Adipocyte (in vitro differentiated cells): Measurements from ENCODE around the gene SLC4A4.

ENCODE experiments used
- DNase-seq: peaks from one replicate; pipeline ENCODE4 v3.0.0-alpha.2; 2015; ENCODE audit warnings: low read depth
- H3K27me3 ChIP-seq: replicated peaks from 2 replicates; pipeline ENCODE4 v1.7.0; 2013; ENCODE audit warnings: mild to moderate bottlenecking, low read length, moderate library complexity; ENCODE audit not compliant: control insufficient read depth, insufficient read depth
- H3K36me3 ChIP-seq: 2 replicates; pipeline ENCODE4 v1.7.0; 2013; ENCODE audit warnings: low read length, mild to moderate bottlenecking, moderate library complexity; ENCODE audit not compliant: control insufficient read depth, insufficient read depth, severe bottlenecking
- H3K4me1 ChIP-seq: 2 replicates; pipeline ENCODE4 v1.7.0; 2013; ENCODE audit warnings: mild to moderate bottlenecking, low read length, moderate library complexity; ENCODE audit not compliant: control insufficient read depth, insufficient read depth
- H3K4me3 ChIP-seq: 2 replicates; pipeline ENCODE4 v1.7.0; 2013; ENCODE audit warnings: mild to moderate bottlenecking, low read length, moderate library complexity
- H3K9ac ChIP-seq: 2 replicates; pipeline ENCODE4 v1.7.0; 2013; ENCODE audit warnings: mild to moderate bottlenecking, low read length, moderate library complexity
- H3K9me3 ChIP-seq: 2 replicates; pipeline ENCODE4 v1.7.0; 2013; ENCODE audit warnings: mild to moderate bottlenecking, low read length, moderate library complexity; ENCODE audit not compliant: control insufficient read depth

SLC4A4 gene

DNA sequence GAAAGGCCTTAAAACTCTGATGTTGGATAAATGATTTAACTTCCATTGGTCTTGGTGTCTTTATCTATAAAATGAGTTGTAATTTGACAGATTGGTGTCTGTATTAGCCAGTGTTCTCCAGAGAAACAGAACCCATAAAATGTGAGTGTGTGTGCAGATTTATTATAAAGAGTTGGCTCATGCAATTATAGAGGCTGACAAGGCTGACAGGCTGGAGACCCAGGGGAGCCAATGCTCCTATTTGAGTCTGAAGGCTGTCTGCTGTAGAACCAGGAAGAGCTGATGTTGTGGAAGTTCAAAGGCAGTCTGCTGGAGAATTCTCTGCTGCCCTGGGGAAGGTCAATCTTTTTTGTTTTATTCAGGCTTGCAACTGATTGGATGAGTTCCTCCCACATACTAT lies 131.7 kb downstream of the SLC4A4 start:
- Histone ChIP-seq H3K4me1 (peaks cover 15% of the 10 kb centered on the region), H3K9ac (no peak overlapping the region), H3K9me3 (no peaks in the 10 kb centered on the region), H3K4me3 (no peak overlapping the region), H3K36me3 (no peaks in the 10 kb centered on the region), H3K27me3 (no peaks in the 10 kb centered on the region)
- no peak for DNase-seq

DNA sequence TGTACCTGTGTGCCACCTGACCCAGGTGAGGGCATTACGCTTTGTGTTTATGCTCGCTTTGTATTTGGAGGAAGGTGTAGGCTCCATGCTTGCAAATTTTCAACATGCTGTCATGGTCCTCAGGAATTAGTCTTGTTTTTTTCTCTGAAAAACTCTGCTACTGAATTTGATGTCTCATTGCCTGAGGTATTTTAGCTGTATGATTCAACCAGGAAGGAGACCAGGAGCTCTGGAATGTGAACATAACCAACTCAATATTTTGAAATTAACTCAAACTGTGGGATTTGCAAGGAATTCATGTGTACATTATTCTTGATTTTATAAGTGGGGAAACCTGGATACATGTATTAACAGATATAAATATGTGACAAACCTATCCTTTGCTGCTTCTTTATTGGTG lies 134.1 kb downstream of the SLC4A4 start:
- Histone ChIP-seq H3K4me1 (peaks cover 15% of the 10 kb centered on the region), H3K9me3 (no peaks in the 10 kb centered on the region), H3K4me3 (peak overlapping the region; percentile 24), H3K9ac (no peak overlapping the region), H3K27me3 (no peaks in the 10 kb centered on the region), H3K36me3 (no peaks in the 10 kb centered on the region)
- DNase-seq: peak; percentile 76

GRCh38 chr4:71473541-71474240 lies 134.9 kb downstream of the SLC4A4 start:
- Histone ChIP-seq H3K27me3 (no peaks in the 10 kb centered on the region), H3K4me1 (peaks cover 15% of the 10 kb centered on the region), H3K36me3 (no peaks in the 10 kb centered on the region), H3K4me3 (peak overlapping the region; percentile 24), H3K9ac (no peak overlapping the region), H3K9me3 (no peaks in the 10 kb centered on the region)
- peak; percentile 54 for DNase-seq

DNA sequence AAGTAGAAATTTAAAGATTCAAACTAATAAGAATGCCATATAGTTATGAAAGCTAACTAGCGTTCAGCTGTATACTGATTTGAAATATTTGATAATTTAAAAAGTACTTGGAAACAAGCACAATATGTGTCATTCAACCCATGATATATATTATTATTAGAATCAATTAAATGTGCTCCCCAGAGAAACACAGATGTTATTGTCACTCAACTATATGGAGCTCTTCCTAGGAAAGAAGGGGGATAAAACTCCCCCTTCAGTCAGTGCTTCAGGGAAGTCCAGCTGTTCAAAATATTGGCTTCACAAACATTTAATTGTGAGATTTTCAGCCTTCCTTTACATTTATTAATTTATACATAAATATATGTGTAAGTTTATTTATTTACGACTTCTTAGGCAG lies 135.9 kb downstream of the SLC4A4 start:
- H3K4me1 ChIP-seq: peaks cover 15% of the 10 kb centered on the region
- no peak overlapping the region for H3K9ac ChIP-seq
- H3K4me3 ChIP-seq: no peak overlapping the region
- no peaks in the 10 kb centered on the region for H3K27me3 ChIP-seq
- H3K9me3 ChIP-seq: no peaks in the 10 kb centered on the region
- DNase-seq: no peak
- no peaks in the 10 kb centered on the region for H3K36me3 ChIP-seq

- Histone ChIP-seq H3K4me1 (peaks cover 15% of the 10 kb centered on the region), H3K9me3 (no peaks in the 10 kb centered on the region), H3K9ac (no peak overlapping the region), H3K36me3 (no peaks in the 10 kb centered on the region), H3K4me3 (no peak overlapping the region), H3K27me3 (no peaks in the 10 kb centered on the region)
- DNase-seq: no peak
Observed at GRCh38 chr4:71476240-71476639, 137.4 kb downstream of the SLC4A4 start.

DNA sequence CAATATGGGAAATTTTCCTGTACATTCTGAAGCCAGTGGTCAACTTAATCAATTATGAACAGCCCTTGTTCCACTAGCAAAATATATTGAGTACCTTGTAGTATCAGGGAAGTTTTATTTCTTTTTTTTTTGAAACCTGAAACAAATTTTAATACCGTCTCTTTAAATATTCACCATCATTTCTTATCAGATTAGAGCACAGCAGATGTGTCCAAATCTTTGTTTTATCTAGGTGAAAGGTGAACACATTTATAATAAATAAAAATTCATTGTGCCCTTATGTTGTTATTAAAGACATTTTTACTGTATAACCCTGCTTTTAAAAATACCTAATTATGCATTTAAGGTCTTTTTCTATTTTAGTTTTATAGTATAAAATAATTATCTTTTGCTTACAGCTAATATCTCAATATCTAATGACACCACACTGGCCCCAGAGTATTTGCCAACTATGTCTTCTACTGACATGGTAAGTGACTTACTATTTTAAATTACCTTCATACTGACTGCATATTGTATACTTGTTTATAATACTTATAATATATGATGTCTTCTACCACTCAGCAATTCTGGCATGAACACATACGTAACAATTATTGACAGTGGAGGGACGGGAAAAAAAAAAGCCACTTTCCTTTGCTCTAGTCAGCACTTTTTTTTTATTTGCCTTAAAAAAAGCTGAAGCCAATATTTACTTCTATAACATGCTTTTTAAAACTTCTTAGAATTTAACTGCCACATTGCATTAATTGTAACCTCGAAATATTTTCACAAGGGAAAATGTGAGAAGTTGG lies 147.9 kb downstream of the SLC4A4 start:
- peak overlapping the region; percentile 57 for H3K9ac ChIP-seq
- H3K4me3 ChIP-seq: peak overlapping the region; percentile 68
- peaks cover 8% of the 10 kb centered on the region for H3K4me1 ChIP-seq
- no peaks in the 10 kb centered on the region for H3K36me3 ChIP-seq
- no peak for DNase-seq
- H3K9me3 ChIP-seq: no peaks in the 10 kb centered on the region
- H3K27me3 ChIP-seq: no peaks in the 10 kb centered on the region

DNA sequence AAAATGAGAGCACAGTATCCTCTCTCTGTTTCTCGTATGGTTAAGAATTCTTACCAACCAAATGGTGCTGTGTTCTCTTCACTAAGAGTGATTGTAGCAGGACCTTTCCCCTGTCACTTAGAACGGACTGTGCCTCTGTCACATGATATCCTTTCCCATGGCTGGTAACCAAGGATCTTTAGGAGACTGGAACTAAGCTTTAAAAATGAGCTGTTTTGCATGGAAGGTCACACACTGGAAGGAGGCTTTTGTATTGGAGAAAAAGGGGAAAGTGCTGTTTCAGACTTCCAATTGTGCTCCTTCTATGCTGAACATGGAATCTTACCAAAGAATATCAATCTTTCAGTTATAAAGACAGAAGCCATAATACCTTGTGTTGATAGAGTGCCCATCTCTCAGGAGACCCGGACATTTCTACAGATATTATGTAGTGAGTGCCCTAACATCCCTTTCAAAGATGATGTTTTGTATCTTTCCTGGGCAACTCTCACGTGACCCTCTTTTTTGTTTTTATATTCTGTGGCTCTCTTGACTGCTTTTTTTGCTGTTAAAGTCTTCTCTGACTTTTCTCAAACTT lies 148.6 kb downstream of the SLC4A4 start:
- DNase-seq: no peak
- peaks cover 8% of the 10 kb centered on the region for H3K4me1 ChIP-seq
- no peaks in the 10 kb centered on the region for H3K9me3 ChIP-seq
- H3K4me3 ChIP-seq: peak overlapping the region; percentile 68
- no peaks in the 10 kb centered on the region for H3K36me3 ChIP-seq
- H3K9ac ChIP-seq: peak overlapping the region; percentile 57
- no peaks in the 10 kb centered on the region for H3K27me3 ChIP-seq

DNA sequence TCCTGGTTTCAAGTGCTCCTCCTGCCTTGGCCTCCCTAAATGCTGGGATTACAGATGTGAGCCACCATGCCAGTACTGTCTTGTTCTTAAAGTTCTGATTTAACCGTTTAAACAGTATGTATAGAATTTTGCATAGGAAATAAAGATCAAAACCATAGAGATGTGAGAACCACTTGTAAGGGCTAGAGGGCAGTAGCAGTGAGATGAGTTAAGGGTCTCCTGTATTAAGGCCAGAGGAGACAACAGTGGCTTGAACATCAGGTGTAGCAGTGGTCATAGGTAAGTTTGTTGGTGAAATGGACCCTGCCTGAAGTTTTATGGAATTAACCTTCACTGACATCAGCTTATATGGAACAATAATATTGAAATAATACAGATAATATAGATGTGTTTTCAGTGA lies 155.7 kb downstream of the SLC4A4 start:
- Histone ChIP-seq H3K4me3 (no peak overlapping the region), H3K9ac (no peak overlapping the region), H3K9me3 (no peaks in the 10 kb centered on the region), H3K27me3 (no peaks in the 10 kb centered on the region), H3K36me3 (no peaks in the 10 kb centered on the region), H3K4me1 (no peaks in the 10 kb centered on the region)
- DNase-seq: no peak

GRCh38 chr4:71495454-71495853 lies 156.6 kb downstream of the SLC4A4 start:
- no peaks in the 10 kb centered on the region for H3K4me1 ChIP-seq
- no peak for DNase-seq

GRCh38 chr4:71497078-71497477 lies 158.3 kb downstream of the SLC4A4 start:
- Histone ChIP-seq H3K36me3 (no peaks in the 10 kb centered on the region), H3K27me3 (no peaks in the 10 kb centered on the region), H3K4me1 (no peaks in the 10 kb centered on the region), H3K4me3 (no peak overlapping the region), H3K9ac (no peak overlapping the region), H3K9me3 (no peaks in the 10 kb centered on the region)
- no peak for DNase-seq

More at GRCh38 chr4:71495454-71495853, 156.6 kb downstream of the SLC4A4 start:
- H3K9ac ChIP-seq: no peak overlapping the region
- H3K4me3 ChIP-seq: no peak overlapping the region
- no peaks in the 10 kb centered on the region for H3K27me3 ChIP-seq
- no peaks in the 10 kb centered on the region for H3K9me3 ChIP-seq
- H3K36me3 ChIP-seq: no peaks in the 10 kb centered on the region

DNA sequence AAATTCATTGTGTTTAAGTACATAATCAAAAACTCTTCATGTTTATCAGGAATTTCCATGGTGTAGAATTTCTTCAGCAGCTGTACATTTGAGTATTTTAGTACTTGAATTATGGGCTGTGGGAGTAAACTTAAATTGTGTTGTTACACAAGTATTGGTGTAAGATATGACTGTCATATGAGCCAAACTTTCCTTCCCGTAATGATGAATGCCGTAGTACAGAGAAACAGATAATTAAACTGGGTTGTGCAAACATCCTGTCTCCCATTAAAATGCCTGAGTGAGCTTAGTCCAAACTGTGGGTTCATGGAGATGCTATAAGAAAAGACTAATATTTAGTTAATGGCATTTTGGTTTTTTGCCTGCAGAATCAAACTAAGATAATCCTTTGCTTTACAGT lies 159.2 kb downstream of the SLC4A4 start:
- H3K27me3 ChIP-seq: no peaks in the 10 kb centered on the region
- no peak overlapping the region for H3K9ac ChIP-seq
- DNase-seq: peak; percentile 8
- no peaks in the 10 kb centered on the region for H3K36me3 ChIP-seq
- no peaks in the 10 kb centered on the region for H3K4me1 ChIP-seq
- no peak overlapping the region for H3K4me3 ChIP-seq
- H3K9me3 ChIP-seq: no peaks in the 10 kb centered on the region
